BE2C (cell line): ENCODE data around the gene STRIP1.

Experiments
- DNase-seq: peaks from one replicate; pipeline ENCODE4 v3.0.0-alpha.2; 2020
- H3K27me3 ChIP-seq: fragments of 250-450 bp; sonication (Bioruptor Pico); 2 replicates; pipeline ENCODE4 v1.5.1; 2020; ENCODE audit warnings: mild to moderate bottlenecking
- H3K36me3 ChIP-seq: fragments of 250-450 bp; sonication (Bioruptor Pico); 2 replicates; pipeline ENCODE4 v1.5.1; 2020; ENCODE audit warnings: mild to moderate bottlenecking
- H3K4me1 ChIP-seq: fragments of 250-450 bp; sonication (Bioruptor Pico); 2 replicates; pipeline ENCODE4 v1.5.1; 2020
- H3K4me3 ChIP-seq: 2 replicates; pipeline ENCODE4 v1.5.1; 2011; ENCODE audit warnings: low read depth, low read length
- H3K9me3 ChIP-seq: fragments of 250-450 bp; sonication (Bioruptor Pico); 2 replicates; pipeline ENCODE4 v1.5.1; 2020
- CTCF ChIP-seq: IDR thresholded peaks from 2 replicates; pipeline ENCODE4 v1.5.1; 2012; ENCODE audit warnings: mild to moderate bottlenecking, low read depth, low read length

The STRIP1 gene

GRCh38 chr1:110083866-110084226 lies 49.4 kb downstream of the STRIP1 start:
- Histone ChIP-seq H3K36me3 (no peaks in the 10 kb centered on the region), H3K4me1 (peaks cover 6% of the 10 kb centered on the region), H3K9me3 (no peaks in the 10 kb centered on the region), H3K4me3 (no peak overlapping the region), H3K27me3 (no peaks in the 10 kb centered on the region)
- no peak for DNase-seq
- no peak for TF ChIP-seq CTCF

GRCh38 chr1:110084227-110085078 lies 50.0 kb downstream of the STRIP1 start:
- no peaks in the 10 kb centered on the region for H3K27me3 ChIP-seq
- TF ChIP-seq CTCF: no peak
- H3K4me3 ChIP-seq: no peak overlapping the region
- H3K36me3 ChIP-seq: no peaks in the 10 kb centered on the region
- H3K4me1 ChIP-seq: peaks cover 6% of the 10 kb centered on the region
- no peak for DNase-seq
- no peaks in the 10 kb centered on the region for H3K9me3 ChIP-seq

- Histone ChIP-seq H3K4me1 (peaks cover 6% of the 10 kb centered on the region), H3K27me3 (no peaks in the 10 kb centered on the region)
- no peak for DNase-seq
These were observed 51.2 kb downstream of the STRIP1 start for GRCh38 chr1:110085671-110086070.

GRCh38 chr1:110086961-110087360 lies 52.5 kb downstream of the STRIP1 start:
- peaks cover 6% of the 10 kb centered on the region for H3K4me1 ChIP-seq
- H3K36me3 ChIP-seq: no peaks in the 10 kb centered on the region
- H3K9me3 ChIP-seq: no peaks in the 10 kb centered on the region
- TF ChIP-seq CTCF: no peak
- H3K4me3 ChIP-seq: no peak overlapping the region
- no peak for DNase-seq
- no peaks in the 10 kb centered on the region for H3K27me3 ChIP-seq

More at GRCh38 chr1:110085671-110086070, 51.2 kb downstream of the STRIP1 start:
- no peaks in the 10 kb centered on the region for H3K36me3 ChIP-seq
- no peaks in the 10 kb centered on the region for H3K9me3 ChIP-seq
- TF ChIP-seq CTCF: no peak
- no peak overlapping the region for H3K4me3 ChIP-seq

- no peaks in the 10 kb centered on the region for H3K36me3 ChIP-seq
- DNase-seq: peak; percentile 80
- peak; percentile 74 for TF ChIP-seq CTCF
- H3K4me3 ChIP-seq: no peak overlapping the region
- H3K9me3 ChIP-seq: no peaks in the 10 kb centered on the region
- H3K27me3 ChIP-seq: no peaks in the 10 kb centered on the region
- H3K4me1 ChIP-seq: peaks cover 6% of the 10 kb centered on the region
These were observed 53.7 kb downstream of the STRIP1 start for GRCh38 chr1:110087812-110088738.
